GM12875 (cell line): ENCODE results near the gene ATP2B2.

Experiments
- H3K4me3 ChIP-seq: one replicate; pipeline ENCODE4 v1.5.1; 2011; ENCODE audit warnings: low read depth, low read length, control low read depth
- CTCF ChIP-seq: IDR thresholded peaks from 2 replicates; pipeline ENCODE4 v1.5.1; 2011; ENCODE audit warnings: low read depth, mild to moderate bottlenecking, control low read depth, inconsistent platforms, low read length, moderate library complexity, borderline replicate concordance; ENCODE audit not compliant: insufficient read depth

Gene ATP2B2

GRCh38 chr3:10317961-10318350, 187.4 kb downstream of the ATP2B2 start:
- no peak overlapping the region for H3K4me3 ChIP-seq
- no peak for TF ChIP-seq CTCF

- no peak overlapping the region for H3K4me3 ChIP-seq
- TF ChIP-seq CTCF, result no peak
Measured at GRCh38 chr3:10317311-10317960, 187.9 kb downstream of the ATP2B2 start.

- TF ChIP-seq CTCF, result no peak
- no peak overlapping the region for H3K4me3 ChIP-seq
Measured at GRCh38 chr3:10315771-10316344, 189.5 kb downstream of the ATP2B2 start.

GRCh38 chr3:10315101-10315500, 190.3 kb downstream of the ATP2B2 start:
- TF ChIP-seq CTCF, result no peak
- no peak overlapping the region for H3K4me3 ChIP-seq

GRCh38 chr3:10312861-10313260, 192.5 kb downstream of the ATP2B2 start:
- H3K4me3 ChIP-seq, result no peak overlapping the region
- no peak for TF ChIP-seq CTCF

GRCh38 chr3:10312391-10312790, 193.0 kb downstream of the ATP2B2 start:
- H3K4me3 ChIP-seq, result no peak overlapping the region
- TF ChIP-seq CTCF, result no peak

- no peak overlapping the region for H3K4me3 ChIP-seq
- TF ChIP-seq CTCF, result no peak
Measured at GRCh38 chr3:10311710-10312109, 193.7 kb downstream of the ATP2B2 start.
